NCI-H128 (cell line): ENCODE results near the gene UBE2G2.
A peak's percentile ranks its signal among the peaks of the same experiment; 100 is the strongest.
"Not testable (repeated sequence)": the region's sequence is repeated elsewhere in the genome, so short reads cannot be mapped to it uniquely, and the experiment has no call there.

Experiments
- DNase-seq: peaks from one replicate; lab custom pipeline; 2025; ENCODE audit not compliant: unreplicated experiment; lab: John Stamatoyannopoulos, UW

Gene UBE2G2

GRCh38 chr21:44836666-44837471 is 35.2 kb upstream of the UBE2G2 start:
- DNase-seq = no peak

- no peak for DNase-seq
Observed at GRCh38 chr21:44836349-44836665, 34.7 kb upstream of the UBE2G2 start.

GRCh38 chr21:44835647-44835973 is 34.0 kb upstream of the UBE2G2 start:
- DNase-seq = no peak

GRCh38 chr21:44834951-44835646 is 33.5 kb upstream of the UBE2G2 start:
- no peak for DNase-seq

GRCh38 chr21:44834231-44834950 is 32.8 kb upstream of the UBE2G2 start:
- no peak for DNase-seq

- no peak for DNase-seq
Observed at GRCh38 chr21:44833663-44834062, 32.0 kb upstream of the UBE2G2 start.

GRCh38 chr21:44832516-44833255 is 31.1 kb upstream of the UBE2G2 start:
- DNase-seq = not testable (repeated sequence)

- no peak for DNase-seq
Observed at GRCh38 chr21:44831227-44831860, 29.7 kb upstream of the UBE2G2 start.

GRCh38 chr21:44829507-44830092 is 28.0 kb upstream of the UBE2G2 start:
- no peak for DNase-seq

GRCh38 chr21:44828362-44829056 is 26.9 kb upstream of the UBE2G2 start:
- no peak for DNase-seq

- no peak for DNase-seq
Observed at GRCh38 chr21:44823179-44823660, 21.6 kb upstream of the UBE2G2 start.

GRCh38 chr21:44822484-44823178 is 21.0 kb upstream of the UBE2G2 start:
- no peak for DNase-seq

- no peak for DNase-seq
Observed at GRCh38 chr21:44820851-44821250, 19.2 kb upstream of the UBE2G2 start.

GRCh38 chr21:44819283-44820243 is 17.9 kb upstream of the UBE2G2 start:
- no peak for DNase-seq

GRCh38 chr21:44818640-44819011 is 17.0 kb upstream of the UBE2G2 start:
- no peak for DNase-seq

GRCh38 chr21:44817914-44818639 is 16.5 kb upstream of the UBE2G2 start, which contains the start of gene SUMO3:
TSS of gene SUMO3 (minus strand) at chr21:44818062. CDS start at chr21:44817968, 94 bp downstream.
- DNase-seq = peak; percentile 62

GRCh38 chr21:44817506-44817880 is 15.9 kb upstream of the UBE2G2 start:
- DNase-seq = peak; percentile 63
